ENCODE data around the gene PAPOLA.

PAPOLA gene

DNA sequence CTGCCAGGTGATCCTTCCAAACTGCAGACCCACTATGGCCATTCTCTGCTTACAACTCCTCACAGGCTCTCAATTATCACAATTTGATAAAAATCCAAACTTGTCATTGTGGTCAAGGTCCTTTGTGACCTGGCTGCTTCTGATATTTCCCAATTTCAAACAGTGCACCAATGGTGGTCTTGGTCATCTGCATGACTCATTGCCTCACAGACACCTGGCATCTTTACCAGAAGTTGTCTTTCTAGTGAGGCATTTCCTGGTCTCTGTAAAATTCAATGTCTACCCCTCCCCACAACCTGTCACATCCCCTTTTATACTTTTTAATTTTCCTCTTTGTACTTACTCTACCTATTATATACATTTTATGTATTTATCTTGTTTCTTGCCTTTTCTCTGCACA lies 17.8 kb upstream of the PAPOLA start:
- Histone ChIP-seq H3K36me3 (ENCODE audit: insufficient read depth, low read length) (no peaks in the 10 kb centered on the region), H3K27me3 (ENCODE audit: insufficient read depth, low read length, poor library complexity, severe bottlenecking) (no peaks in the 10 kb centered on the region)

DNA sequence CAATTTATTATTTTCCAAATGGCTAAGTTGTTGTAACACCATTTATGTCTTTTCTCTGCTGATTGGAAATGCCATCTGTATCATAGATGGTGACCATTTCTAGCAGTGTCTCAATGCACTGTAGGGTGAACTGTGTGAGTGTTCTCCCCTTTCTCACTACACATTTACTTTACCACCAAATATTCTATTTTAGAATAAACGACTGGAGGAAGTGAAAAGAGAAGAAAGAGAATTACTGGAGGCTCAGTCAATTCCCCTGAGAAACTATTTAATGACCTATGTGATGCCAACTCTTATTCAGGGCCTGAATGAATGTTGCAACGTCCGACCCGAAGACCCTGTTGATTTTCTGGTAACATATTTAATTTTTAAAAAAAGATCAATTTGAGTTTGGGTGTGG lies 15.5 kb upstream of the PAPOLA start:
- no peak for TF ChIP-seq EZH2phosphoT487 (IDR thresholded peaks at IDR 0.05; ENCODE audit: borderline replicate concordance)
- TF ChIP-seq, protein P1, sequence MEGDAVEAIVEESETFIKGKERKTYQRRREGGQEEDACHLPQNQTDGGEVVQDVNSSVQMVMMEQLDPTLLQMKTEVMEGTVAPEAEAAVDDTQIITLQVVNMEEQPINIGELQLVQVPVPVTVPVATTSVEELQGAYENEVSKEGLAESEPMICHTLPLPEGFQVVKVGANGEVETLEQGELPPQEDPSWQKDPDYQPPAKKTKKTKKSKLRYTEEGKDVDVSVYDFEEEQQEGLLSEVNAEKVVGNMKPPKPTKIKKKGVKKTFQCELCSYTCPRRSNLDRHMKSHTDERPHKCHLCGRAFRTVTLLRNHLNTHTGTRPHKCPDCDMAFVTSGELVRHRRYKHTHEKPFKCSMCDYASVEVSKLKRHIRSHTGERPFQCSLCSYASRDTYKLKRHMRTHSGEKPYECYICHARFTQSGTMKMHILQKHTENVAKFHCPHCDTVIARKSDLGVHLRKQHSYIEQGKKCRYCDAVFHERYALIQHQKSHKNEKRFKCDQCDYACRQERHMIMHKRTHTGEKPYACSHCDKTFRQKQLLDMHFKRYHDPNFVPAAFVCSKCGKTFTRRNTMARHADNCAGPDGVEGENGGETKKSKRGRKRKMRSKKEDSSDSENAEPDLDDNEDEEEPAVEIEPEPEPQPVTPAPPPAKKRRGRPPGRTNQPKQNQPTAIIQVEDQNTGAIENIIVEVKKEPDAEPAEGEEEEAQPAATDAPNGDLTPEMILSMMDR (conservative IDR thresholded peaks at IDR 0.05; ENCODE audit: low read length), result no peak

More for the DNA sequence above, 17.8 kb upstream of the PAPOLA start:
- Histone ChIP-seq H2AFZ (ENCODE audit: low read length) (no peak overlapping the region), H3K4me1 (ENCODE audit: insufficient read depth, low read length, poor library complexity, severe bottlenecking) (no peaks in the 10 kb centered on the region), H3K4me2 (ENCODE audit: low read depth, low read length, poor library complexity, severe bottlenecking) (no peak overlapping the region), H3K9me3 (ENCODE audit: insufficient read depth, low read depth, low read length) (no peaks in the 10 kb centered on the region), H4K20me1 (ENCODE audit: insufficient read depth, low read length, poor library complexity, severe bottlenecking) (no peaks in the 10 kb centered on the region), H3K9me2 (replicated peaks; ENCODE audit: low read depth, low read length) (no peaks in the 10 kb centered on the region), H3K4me3 (ENCODE audit: low read length, poor library complexity, severe bottlenecking) (no peak overlapping the region), H3K9ac (ENCODE audit: low read depth, low read length, poor library complexity, severe bottlenecking) (no peak overlapping the region), H3F3A (ENCODE audit: low read depth) (no peaks in the 10 kb centered on the region), H3K79me2 (ENCODE audit: insufficient read depth, low read length) (no peaks in the 10 kb centered on the region)
- no peak for TF ChIP-seq EZH2phosphoT487 (IDR thresholded peaks at IDR 0.05; ENCODE audit: borderline replicate concordance)
- TF ChIP-seq, protein P1 (conservative IDR thresholded peaks at IDR 0.05; ENCODE audit: low read length), result no peak

DNA sequence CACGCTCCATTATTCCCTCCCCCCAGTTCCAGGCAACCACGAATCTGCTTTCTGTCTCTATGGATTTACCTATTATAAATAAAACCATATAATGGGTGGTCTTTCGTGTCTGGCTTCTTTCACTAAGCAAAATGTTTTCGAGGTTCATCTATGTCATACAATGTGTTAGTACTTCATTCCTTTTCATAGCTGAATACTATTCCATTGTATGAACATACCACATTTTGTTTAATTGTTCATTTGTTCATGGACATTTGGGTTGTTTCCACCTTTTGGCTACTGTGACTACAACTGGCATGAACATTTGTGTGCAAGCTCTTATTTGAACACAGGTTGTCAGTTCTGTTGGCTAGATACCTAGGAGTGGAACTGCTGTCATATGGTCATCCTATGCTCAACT lies 12.9 kb upstream of the PAPOLA start:
- Histone ChIP-seq H3K4me2 (ENCODE audit: low read depth, low read length, poor library complexity, severe bottlenecking) (no peak overlapping the region), H3K9me3 (ENCODE audit: insufficient read depth, low read depth, low read length) (no peaks in the 10 kb centered on the region), H3K27me3 (ENCODE audit: insufficient read depth, low read length, poor library complexity, severe bottlenecking) (no peaks in the 10 kb centered on the region), H2AFZ (ENCODE audit: low read length) (no peak overlapping the region), H3K4me1 (ENCODE audit: insufficient read depth, low read length, poor library complexity, severe bottlenecking) (no peaks in the 10 kb centered on the region), H3K9ac (ENCODE audit: low read depth, low read length, poor library complexity, severe bottlenecking) (no peak overlapping the region), H3K9me2 (replicated peaks; ENCODE audit: low read depth, low read length) (no peaks in the 10 kb centered on the region), H3K79me2 (ENCODE audit: insufficient read depth, low read length) (no peaks in the 10 kb centered on the region), H4K20me1 (ENCODE audit: insufficient read depth, low read length, poor library complexity, severe bottlenecking) (no peaks in the 10 kb centered on the region), H3K36me3 (ENCODE audit: insufficient read depth, low read length) (no peaks in the 10 kb centered on the region), H3K4me3 (ENCODE audit: low read length, poor library complexity, severe bottlenecking) (no peak overlapping the region), H3F3A (ENCODE audit: low read depth) (no peaks in the 10 kb centered on the region)
- no peak for TF ChIP-seq EZH2phosphoT487 (IDR thresholded peaks at IDR 0.05; ENCODE audit: borderline replicate concordance)
- TF ChIP-seq, protein P1 (conservative IDR thresholded peaks at IDR 0.05; ENCODE audit: low read length), result no peak

More for the DNA sequence above, 15.5 kb upstream of the PAPOLA start:
- no peaks in the 10 kb centered on the region for H3F3A ChIP-seq (ENCODE audit: low read depth)
- H2AFZ ChIP-seq (ENCODE audit: low read length), result no peak overlapping the region
- H3K79me2 ChIP-seq (ENCODE audit: insufficient read depth, low read length), result no peaks in the 10 kb centered on the region
- H3K4me2 ChIP-seq (ENCODE audit: low read depth, low read length, poor library complexity, severe bottlenecking), result no peak overlapping the region
- no peaks in the 10 kb centered on the region for H3K4me1 ChIP-seq (ENCODE audit: insufficient read depth, low read length, poor library complexity, severe bottlenecking)
- H3K9me3 ChIP-seq (ENCODE audit: insufficient read depth, low read depth, low read length), result no peaks in the 10 kb centered on the region
- H3K27me3 ChIP-seq (ENCODE audit: insufficient read depth, low read length, poor library complexity, severe bottlenecking), result no peaks in the 10 kb centered on the region
- H4K20me1 ChIP-seq (ENCODE audit: insufficient read depth, low read length, poor library complexity, severe bottlenecking), result no peaks in the 10 kb centered on the region
- H3K4me3 ChIP-seq (ENCODE audit: low read length, poor library complexity, severe bottlenecking), result no peak overlapping the region
- no peak overlapping the region for H3K9ac ChIP-seq (ENCODE audit: low read depth, low read length, poor library complexity, severe bottlenecking)
- no peaks in the 10 kb centered on the region for H3K36me3 ChIP-seq (ENCODE audit: insufficient read depth, low read length)
- H3K9me2 ChIP-seq (replicated peaks; ENCODE audit: low read depth, low read length), result no peaks in the 10 kb centered on the region
